CD1c-positive myeloid dendritic cell (primary cell): ENCODE results near the gene FGF7.
A peak's percentile ranks its signal among the peaks of the same experiment; 100 is the strongest.
"Not testable (repeated sequence)": the region's sequence is repeated elsewhere in the genome, so short reads cannot be mapped to it uniquely, and the experiment has no call there.

Source experiments
- DNase-seq: peaks from one replicate; pipeline ENCODE4 v3.0.0-alpha.2; 2016; ENCODE audit errors: extremely low spot score

Gene FGF7

DNA sequence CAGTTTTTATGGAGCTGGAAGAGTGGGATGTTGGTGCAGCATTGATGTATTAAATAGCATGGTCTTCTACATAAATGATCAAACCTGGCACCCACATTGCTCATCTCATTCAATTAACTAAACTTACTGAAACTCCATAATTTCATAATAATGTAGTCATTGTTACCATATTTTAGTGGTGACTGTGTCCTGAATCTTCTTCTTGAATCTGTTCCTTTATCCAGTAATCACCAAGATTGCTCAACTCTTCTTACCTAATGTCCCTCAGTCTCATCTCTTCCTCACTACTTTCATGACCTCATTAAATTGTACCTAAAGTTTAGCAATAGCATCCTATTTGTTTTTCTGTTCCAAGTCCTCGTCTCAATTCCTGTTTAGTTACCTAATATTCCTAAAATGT is 69.8 kb downstream of the FGF7 start:
- peak; percentile 17 for DNase-seq

- DNase-seq = no peak
These were observed 71.8 kb downstream of the FGF7 start for GRCh38 chr15:49494842-49495241.

DNA sequence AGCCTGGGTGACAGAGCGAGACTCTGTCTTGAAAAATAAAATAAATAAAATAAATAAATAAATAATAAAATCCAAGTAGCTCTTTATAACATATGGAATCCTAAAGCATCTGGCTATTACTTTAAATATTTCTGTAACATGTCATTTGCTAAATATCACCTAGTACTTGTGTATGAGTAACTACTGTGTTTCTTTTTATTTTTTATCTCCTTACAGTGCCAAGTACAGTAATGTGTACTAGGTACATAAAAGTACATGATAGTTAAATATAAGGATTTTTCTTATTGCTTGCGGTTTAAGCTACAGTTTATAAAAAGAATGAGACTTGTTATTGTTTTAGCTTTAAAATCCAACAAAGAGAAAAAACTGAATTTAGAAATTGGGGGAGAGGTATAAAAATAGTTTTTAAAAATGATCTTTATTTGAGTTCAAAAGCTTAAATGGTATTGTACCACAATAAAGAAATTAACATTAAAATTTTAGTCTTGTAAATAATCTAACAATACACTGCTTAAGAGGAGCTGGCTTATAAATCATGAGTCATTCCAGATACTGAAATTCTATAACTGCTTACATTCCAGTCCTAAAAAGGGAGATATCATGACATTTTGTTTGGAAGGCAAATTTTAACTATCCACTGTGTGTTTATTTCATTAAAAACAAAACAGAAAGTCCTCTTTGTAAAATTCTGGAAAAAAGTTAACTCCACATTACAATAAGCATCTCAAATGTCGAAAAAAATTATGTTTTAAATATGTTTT is 73.1 kb downstream of the FGF7 start:
- no peak for DNase-seq

- DNase-seq = no peak
These were observed 78.5 kb downstream of the FGF7 start for GRCh38 chr15:49501586-49501985.

- no peak for DNase-seq
These were observed 83.3 kb downstream of the FGF7 start for GRCh38 chr15:49506341-49506740.

GRCh38 chr15:49507261-49507660 is 84.2 kb downstream of the FGF7 start:
- DNase-seq = no peak

DNA sequence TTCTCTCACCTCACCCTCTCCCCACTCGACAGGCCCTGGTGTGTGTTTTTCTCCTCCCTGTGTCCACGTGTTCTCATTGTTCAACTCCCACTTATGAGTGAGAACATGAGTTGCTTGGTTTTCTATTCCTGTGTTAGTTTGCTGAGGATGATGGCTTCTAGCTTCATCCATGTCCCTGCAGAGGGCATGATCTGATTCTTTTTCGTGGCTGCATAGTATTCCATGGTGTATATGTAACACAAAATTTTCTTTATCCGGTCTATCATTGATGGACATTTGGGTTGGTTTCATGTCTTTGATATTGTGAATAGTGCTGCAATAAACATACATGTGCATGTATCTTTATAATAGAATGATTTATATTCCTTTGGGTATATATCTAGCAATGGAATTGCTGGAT is 89.7 kb downstream of the FGF7 start:
- DNase-seq = not testable (repeated sequence)

DNA sequence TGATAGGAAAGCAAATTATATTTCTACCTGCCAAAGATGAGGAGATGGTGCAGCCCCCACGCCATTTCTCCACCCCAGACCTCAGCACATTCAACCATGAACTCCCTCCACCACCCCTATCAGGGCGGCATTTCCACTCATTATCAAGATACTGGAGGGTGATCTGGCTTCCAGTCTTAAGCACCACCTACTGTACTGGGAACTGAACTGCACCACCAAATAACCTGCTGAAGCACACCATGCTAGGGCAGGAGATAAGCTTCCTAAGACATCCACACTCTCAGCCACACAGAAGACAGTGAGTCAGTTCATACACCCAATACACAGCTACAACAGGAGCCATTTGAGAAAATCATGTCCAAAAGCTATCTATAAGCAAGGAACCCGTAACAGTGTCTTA is 98.8 kb downstream of the FGF7 start:
- DNase-seq = no peak

DNA sequence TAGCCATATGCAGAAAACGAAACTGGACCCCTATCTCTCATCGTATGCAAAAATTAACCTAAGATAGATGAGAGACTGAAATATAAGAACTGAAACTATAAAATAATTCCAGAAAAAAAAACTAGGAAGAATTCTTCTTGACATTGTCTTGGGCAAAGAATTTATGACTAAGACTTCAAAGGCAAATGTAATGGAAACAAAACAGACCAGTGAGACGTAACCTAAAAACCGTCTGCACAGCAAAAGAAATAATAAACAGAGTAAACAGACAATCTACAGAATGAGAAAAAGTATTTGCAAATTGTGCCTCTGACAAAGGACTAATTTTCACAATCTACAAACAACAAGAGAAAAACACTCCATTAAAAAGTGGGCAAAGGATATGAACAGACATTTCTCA is 105.2 kb downstream of the FGF7 start:
- no peak for DNase-seq

DNA sequence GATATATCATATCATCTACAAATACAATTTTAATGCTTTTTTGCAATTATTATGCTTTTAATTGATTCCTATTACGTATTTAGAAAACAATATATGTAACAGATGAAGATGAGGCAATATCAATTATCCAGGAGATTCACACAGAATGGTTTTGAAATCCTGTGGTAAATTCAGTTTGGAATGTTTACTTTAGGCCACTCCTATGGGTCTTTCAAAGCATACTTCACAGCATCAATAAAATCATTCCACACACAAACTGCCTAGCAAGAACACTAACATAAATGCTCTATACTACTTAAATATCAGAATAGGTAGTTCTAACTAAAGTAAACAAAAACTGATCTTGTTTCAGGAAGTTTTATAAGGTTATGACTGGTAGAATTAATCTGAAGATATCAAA is 107.0 kb downstream of the FGF7 start:
- DNase-seq = no peak
